Esophagus squamous epithelium (tissue), 4 donors: ENCODE results near the gene NOL9.

ENCODE experiments used
- POLR2A ChIP-seq, 4 donors: fragments of 450-650 bp; IDR thresholded peaks; one replicate each; pipeline ENCODE4 v1.6.1; 2017; ENCODE audit warnings: antibody characterized with exemption in 4 of 4, mild to moderate bottlenecking in 4 of 4, moderate library complexity in 3 of 4
- TF ChIP-seq, protein P1 (sequence below), 6 experiments: fragments of 450-650 bp in 4 of 6; fragments of 200-600 bp in 2 of 6; sonication (generic) in 2 of 6; IDR thresholded peaks; one replicate each; pipeline ENCODE4 v1.5.1; 2016 to 2019; ENCODE audit warnings: antibody characterized with exemption in 6 of 6, mild to moderate bottlenecking in 4 of 6, moderate library complexity in 4 of 6

DNA sequence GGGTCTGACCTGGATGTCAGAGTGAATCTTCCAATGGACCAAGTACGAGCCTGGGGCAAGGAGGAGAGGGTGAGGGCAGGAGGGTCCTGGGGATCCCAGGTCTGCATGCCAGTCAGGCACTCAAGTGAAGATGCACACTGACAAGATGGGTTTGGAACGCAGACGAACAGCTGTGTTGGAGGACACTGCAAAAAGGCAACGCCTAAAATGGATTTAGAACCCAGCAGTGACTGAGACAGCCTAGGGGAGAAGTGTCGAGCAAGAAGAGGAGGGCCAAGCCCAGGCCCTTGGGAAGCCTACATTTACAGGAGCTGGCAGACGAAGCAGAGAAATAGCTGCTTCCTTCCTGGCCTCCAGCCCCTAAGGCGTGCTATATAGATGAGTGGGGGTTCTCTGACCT lies 25.8 kb downstream of the NOL9 start:
- TF ChIP-seq, protein P1, sequence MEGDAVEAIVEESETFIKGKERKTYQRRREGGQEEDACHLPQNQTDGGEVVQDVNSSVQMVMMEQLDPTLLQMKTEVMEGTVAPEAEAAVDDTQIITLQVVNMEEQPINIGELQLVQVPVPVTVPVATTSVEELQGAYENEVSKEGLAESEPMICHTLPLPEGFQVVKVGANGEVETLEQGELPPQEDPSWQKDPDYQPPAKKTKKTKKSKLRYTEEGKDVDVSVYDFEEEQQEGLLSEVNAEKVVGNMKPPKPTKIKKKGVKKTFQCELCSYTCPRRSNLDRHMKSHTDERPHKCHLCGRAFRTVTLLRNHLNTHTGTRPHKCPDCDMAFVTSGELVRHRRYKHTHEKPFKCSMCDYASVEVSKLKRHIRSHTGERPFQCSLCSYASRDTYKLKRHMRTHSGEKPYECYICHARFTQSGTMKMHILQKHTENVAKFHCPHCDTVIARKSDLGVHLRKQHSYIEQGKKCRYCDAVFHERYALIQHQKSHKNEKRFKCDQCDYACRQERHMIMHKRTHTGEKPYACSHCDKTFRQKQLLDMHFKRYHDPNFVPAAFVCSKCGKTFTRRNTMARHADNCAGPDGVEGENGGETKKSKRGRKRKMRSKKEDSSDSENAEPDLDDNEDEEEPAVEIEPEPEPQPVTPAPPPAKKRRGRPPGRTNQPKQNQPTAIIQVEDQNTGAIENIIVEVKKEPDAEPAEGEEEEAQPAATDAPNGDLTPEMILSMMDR (IDR thresholded peaks at IDR 0.05), result no peak
- TF ChIP-seq POLR2A (IDR thresholded peaks at IDR 0.05), result no peak
